ENCODE results near the gene PLCH2.

DNA sequence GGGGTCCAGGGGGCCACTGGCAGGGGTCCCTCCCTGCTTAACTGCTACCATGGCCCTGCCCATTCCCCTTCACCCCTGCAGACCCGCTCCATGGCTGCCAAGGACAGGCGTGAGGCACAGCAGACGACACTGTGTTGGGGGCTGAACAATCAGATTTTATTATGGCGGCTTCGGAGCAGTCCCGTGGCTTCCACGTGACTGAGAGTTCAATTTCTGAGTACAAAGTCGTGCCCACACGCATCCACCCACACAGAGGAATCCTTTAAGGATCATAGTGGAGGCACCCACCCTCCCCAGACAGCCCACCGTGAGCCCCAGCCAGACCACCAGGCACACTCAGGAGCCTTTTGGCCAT lies 52.5 kb downstream of the PLCH2 start:
- TF ChIP-seq, protein P1, sequence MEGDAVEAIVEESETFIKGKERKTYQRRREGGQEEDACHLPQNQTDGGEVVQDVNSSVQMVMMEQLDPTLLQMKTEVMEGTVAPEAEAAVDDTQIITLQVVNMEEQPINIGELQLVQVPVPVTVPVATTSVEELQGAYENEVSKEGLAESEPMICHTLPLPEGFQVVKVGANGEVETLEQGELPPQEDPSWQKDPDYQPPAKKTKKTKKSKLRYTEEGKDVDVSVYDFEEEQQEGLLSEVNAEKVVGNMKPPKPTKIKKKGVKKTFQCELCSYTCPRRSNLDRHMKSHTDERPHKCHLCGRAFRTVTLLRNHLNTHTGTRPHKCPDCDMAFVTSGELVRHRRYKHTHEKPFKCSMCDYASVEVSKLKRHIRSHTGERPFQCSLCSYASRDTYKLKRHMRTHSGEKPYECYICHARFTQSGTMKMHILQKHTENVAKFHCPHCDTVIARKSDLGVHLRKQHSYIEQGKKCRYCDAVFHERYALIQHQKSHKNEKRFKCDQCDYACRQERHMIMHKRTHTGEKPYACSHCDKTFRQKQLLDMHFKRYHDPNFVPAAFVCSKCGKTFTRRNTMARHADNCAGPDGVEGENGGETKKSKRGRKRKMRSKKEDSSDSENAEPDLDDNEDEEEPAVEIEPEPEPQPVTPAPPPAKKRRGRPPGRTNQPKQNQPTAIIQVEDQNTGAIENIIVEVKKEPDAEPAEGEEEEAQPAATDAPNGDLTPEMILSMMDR (IDR thresholded peaks at IDR 0.05; ENCODE audit: insufficient read depth, low read length, poor library complexity, severe bottlenecking) = no peak
- no peak for TF ChIP-seq EZH2phosphoT487 (conservative IDR thresholded peaks at IDR 0.05; ENCODE audit: low read length)
